ENCODE data around the gene MBP. TPM values are rescaled to one million over a fixed set of nuclear protein-coding genes. Genes with fewer than 3 reads are reported as not detected.

MBP gene
- total and polyA plus RNA-seq, 2 experiments from 2014 or later = 18.4 to 22.9 TPM

- Histone ChIP-seq H3K79me2 (replicated peaks; ENCODE audit: insufficient read depth) (no peaks in the 10 kb centered on the region), H3F3A (replicated peaks; ENCODE audit: low read depth) (no peaks in the 10 kb centered on the region), H3K9me2 (ENCODE audit: insufficient read depth) (no peaks in the 10 kb centered on the region), H3K27me3 (ENCODE audit: insufficient read depth) (no peaks in the 10 kb centered on the region), H3K4me3 (no peak overlapping the region), H2AFZ (no peak overlapping the region), H3K4me1 (ENCODE audit: insufficient read depth) (peaks cover 8% of the 10 kb centered on the region), H3K36me3 (ENCODE audit: insufficient read depth) (no peaks in the 10 kb centered on the region), H3K27ac (ENCODE audit: low read depth) (no peak overlapping the region), H3K4me2 (no peak overlapping the region), H4K20me1 (replicated peaks; ENCODE audit: insufficient read depth) (no peaks in the 10 kb centered on the region)
- TF ChIP-seq ZNF114 (CRISPR knock-in tag; IDR thresholded peaks at IDR 0.05) (no peak), REST (IDR thresholded peaks at IDR 0.05; ENCODE audit: unreplicated experiment) (no peak), CREB1 (CRISPR knock-in tag; IDR thresholded peaks at IDR 0.05; ENCODE audit: low read depth) (no peak), POLR2AphosphoS5 (IDR thresholded peaks at IDR 0.05; ENCODE audit: low read depth) (no peak), JUNB (IDR thresholded peaks at IDR 0.05; ENCODE audit: unreplicated experiment) (no peak), CTCF (conservative IDR thresholded peaks at IDR 0.05; ENCODE audit: low read depth in 2 of 2) (no peak), EZH2phosphoT487 (IDR thresholded peaks at IDR 0.05; ENCODE audit: unreplicated experiment) (no peak), ZNF331 (CRISPR knock-in tag; IDR thresholded peaks at IDR 0.05; ENCODE audit: low read depth) (no peak), NANOG (IDR thresholded peaks at IDR 0.05; ENCODE audit: borderline replicate concordance) (no peak), STAT1 (IDR thresholded peaks at IDR 0.05; ENCODE audit: unreplicated experiment) (no peak), EZH2 (IDR thresholded peaks at IDR 0.05; ENCODE audit: low read depth, unreplicated experiment) (no peak)
- TF ChIP-seq, protein P1, sequence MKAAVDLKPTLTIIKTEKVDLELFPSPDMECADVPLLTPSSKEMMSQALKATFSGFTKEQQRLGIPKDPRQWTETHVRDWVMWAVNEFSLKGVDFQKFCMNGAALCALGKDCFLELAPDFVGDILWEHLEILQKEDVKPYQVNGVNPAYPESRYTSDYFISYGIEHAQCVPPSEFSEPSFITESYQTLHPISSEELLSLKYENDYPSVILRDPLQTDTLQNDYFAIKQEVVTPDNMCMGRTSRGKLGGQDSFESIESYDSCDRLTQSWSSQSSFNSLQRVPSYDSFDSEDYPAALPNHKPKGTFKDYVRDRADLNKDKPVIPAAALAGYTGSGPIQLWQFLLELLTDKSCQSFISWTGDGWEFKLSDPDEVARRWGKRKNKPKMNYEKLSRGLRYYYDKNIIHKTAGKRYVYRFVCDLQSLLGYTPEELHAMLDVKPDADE (IDR thresholded peaks at IDR 0.05) = no peak
- TF ChIP-seq, protein P2, sequence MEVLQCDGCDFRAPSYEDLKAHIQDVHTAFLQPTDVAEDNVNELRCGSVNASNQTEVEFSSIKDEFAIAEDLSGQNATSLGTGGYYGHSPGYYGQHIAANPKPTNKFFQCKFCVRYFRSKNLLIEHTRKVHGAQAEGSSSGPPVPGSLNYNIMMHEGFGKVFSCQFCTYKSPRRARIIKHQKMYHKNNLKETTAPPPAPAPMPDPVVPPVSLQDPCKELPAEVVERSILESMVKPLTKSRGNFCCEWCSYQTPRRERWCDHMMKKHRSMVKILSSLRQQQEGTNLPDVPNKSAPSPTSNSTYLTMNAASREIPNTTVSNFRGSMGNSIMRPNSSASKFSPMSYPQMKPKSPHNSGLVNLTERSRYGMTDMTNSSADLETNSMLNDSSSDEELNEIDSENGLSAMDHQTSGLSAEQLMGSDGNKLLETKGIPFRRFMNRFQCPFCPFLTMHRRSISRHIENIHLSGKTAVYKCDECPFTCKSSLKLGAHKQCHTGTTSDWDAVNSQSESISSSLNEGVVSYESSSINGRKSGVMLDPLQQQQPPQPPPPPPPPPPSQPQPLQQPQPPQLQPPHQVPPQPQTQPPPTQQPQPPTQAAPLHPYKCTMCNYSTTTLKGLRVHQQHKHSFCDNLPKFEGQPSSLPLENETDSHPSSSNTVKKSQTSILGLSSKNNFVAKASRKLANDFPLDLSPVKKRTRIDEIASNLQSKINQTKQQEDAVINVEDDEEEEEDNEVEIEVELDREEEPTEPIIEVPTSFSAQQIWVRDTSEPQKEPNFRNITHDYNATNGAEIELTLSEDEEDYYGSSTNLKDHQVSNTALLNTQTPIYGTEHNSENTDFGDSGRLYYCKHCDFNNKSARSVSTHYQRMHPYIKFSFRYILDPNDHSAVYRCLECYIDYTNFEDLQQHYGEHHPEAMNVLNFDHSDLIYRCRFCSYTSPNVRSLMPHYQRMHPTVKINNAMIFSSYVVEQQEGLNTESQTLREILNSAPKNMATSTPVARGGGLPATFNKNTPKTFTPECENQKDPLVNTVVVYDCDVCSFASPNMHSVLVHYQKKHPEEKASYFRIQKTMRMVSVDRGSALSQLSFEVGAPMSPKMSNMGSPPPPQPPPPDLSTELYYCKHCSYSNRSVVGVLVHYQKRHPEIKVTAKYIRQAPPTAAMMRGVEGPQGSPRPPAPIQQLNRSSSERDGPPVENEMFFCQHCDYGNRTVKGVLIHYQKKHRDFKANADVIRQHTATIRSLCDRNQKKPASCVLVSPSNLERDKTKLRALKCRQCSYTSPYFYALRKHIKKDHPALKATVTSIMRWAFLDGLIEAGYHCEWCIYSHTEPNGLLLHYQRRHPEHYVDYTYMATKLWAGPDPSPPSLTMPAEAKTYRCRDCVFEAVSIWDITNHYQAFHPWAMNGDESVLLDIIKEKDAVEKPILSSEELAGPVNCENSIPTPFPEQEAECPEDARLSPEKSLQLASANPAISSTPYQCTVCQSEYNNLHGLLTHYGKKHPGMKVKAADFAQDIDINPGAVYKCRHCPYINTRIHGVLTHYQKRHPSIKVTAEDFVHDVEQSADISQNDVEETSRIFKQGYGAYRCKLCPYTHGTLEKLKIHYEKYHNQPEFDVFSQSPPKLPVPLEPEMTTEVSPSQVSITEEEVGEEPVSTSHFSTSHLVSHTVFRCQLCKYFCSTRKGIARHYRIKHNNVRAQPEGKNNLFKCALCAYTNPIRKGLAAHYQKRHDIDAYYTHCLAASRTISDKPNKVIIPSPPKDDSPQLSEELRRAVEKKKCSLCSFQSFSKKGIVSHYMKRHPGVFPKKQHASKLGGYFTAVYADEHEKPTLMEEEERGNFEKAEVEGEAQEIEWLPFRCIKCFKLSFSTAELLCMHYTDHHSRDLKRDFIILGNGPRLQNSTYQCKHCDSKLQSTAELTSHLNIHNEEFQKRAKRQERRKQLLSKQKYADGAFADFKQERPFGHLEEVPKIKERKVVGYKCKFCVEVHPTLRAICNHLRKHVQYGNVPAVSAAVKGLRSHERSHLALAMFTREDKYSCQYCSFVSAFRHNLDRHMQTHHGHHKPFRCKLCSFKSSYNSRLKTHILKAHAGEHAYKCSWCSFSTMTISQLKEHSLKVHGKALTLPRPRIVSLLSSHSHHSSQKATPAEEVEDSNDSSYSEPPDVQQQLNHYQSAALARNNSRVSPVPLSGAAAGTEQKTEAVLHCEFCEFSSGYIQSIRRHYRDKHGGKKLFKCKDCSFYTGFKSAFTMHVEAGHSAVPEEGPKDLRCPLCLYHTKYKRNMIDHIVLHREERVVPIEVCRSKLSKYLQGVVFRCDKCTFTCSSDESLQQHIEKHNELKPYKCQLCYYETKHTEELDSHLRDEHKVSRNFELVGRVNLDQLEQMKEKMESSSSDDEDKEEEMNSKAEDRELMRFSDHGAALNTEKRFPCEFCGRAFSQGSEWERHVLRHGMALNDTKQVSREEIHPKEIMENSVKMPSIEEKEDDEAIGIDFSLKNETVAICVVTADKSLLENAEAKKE (CRISPR knock-in tag; IDR thresholded peaks at IDR 0.05) = no peak
- Mint-ChIP-seq H3K4me1 (peaks cover 11% of the 10 kb centered on the region), H3K9me3 (no peaks in the 10 kb centered on the region), H3K27me3 (ENCODE audit: insufficient read depth, low read depth, poor library complexity) (peaks cover 6% of the 10 kb centered on the region), H3K36me3 (ENCODE audit: low read depth) (peaks cover 4% of the 10 kb centered on the region; the same call in 1 of the 3 replicates), H3K4me3 (no peak overlapping the region), H3K27ac (no peak overlapping the region)
- DNase-seq (ENCODE audit: low spot score) (no peak), ATAC-seq (no peak)
Measured at GRCh38 chr18:77077401-77077800, 55.2 kb downstream of the MBP start.

Data from GM23338 (cell line).